ENCODE results near the gene KCNG1.

GRCh38 chr20:51050531-51051075, 27.7 kb upstream of the KCNG1 start:
- TF ChIP-seq CTCF (IDR thresholded peaks at IDR 0.05) (no peak), POLR2A (IDR thresholded peaks at IDR 0.05) (no peak)
